HUES64 (cell line): ENCODE data around the gene BEND5. TPM values are rescaled to one million over a fixed set of nuclear protein-coding genes. Genes with fewer than 3 reads are reported as not detected.
A peak's percentile ranks its signal among the peaks of the same experiment; 100 is the strongest.

ENCODE experiments used
- H3K27ac ChIP-seq: 2 replicates; pipeline ENCODE4 v1.7.0; 2013; ENCODE audit warnings: low read depth, low read length, inconsistent platforms
- H3K27me3 ChIP-seq: 2 replicates; pipeline ENCODE4 v1.6.1; 2013; ENCODE audit warnings: mild to moderate bottlenecking, low read length; ENCODE audit not compliant: insufficient read depth
- H3K36me3 ChIP-seq: 2 replicates; pipeline ENCODE4 v1.6.1; 2013; ENCODE audit warnings: mild to moderate bottlenecking, low read length; ENCODE audit not compliant: insufficient read depth
- H3K4me1 ChIP-seq: 2 replicates; pipeline ENCODE4 v1.6.1; 2013; ENCODE audit warnings: mild to moderate bottlenecking, low read length, moderate library complexity; ENCODE audit not compliant: insufficient read depth
- H3K4me3 ChIP-seq: 2 replicates; pipeline ENCODE4 v1.5.1; 2013; ENCODE audit warnings: mild to moderate bottlenecking, low read length, moderate library complexity
- H3K9ac ChIP-seq: 2 replicates; pipeline ENCODE4 v1.6.1; 2013; ENCODE audit warnings: mild to moderate bottlenecking, low read depth, low read length
- H3K9me3 ChIP-seq: 2 replicates; pipeline ENCODE4 v1.6.1; 2013; ENCODE audit warnings: low read depth, low read length; ENCODE audit not compliant: insufficient read depth
- WGBS: fragments of 150-250, 120-280 bp; methylation state at CpG from one replicate; pipeline ENCODE4 v1.1.7; 2013; ENCODE audit warnings: missing lambda C conversion rate; 5-methylcytosine and 5-hydroxymethylcytosine counted together
- polyA plus RNA-seq, 2 experiments: library from polyadenylated mRNA; stranded (reverse); fragments of 50-300 nt; gene quantifications; one replicate each; pipeline ENCODE4 v1.2.3, GENCODE V29; 2013

The BEND5 gene
- 8.4 TPM for polyA plus RNA-seq (2013, experiment 1 of 2)
- 17.8 TPM for polyA plus RNA-seq (2013, experiment 2 of 2)

GRCh38 chr1:48776393-48777218 lies at the start of gene BEND5:
Gene BEND5 (minus strand): TSS chr1:48776891. CDS start chr1:48776831, 60 bp downstream.
- peak within 1 kb of the TSS; percentile 100 for H3K4me3 ChIP-seq
- H3K36me3 ChIP-seq, result peaks cover 12% of the 10 kb centered on the region; the same call in 1 of the 2 replicates
- under 1% methylated on average over 72 of the region's 73 CpGs for WGBS
- H3K4me1 ChIP-seq, result no peaks in the 10 kb centered on the region
- no peaks in the 10 kb centered on the region for H3K9me3 ChIP-seq
- H3K27ac ChIP-seq, result peak within 1 kb of the TSS; percentile 32; the same call in 1 of the 2 replicates
- H3K9ac ChIP-seq, result peak within 1 kb of the TSS; percentile 80
- H3K27me3 ChIP-seq, result no peaks in the 10 kb centered on the region

- Histone ChIP-seq H3K4me3 (no peak overlapping the region), H3K9me3 (no peaks in the 10 kb centered on the region), H3K4me1 (no peaks in the 10 kb centered on the region), H3K27ac (no peak overlapping the region), H3K36me3 (no peaks in the 10 kb centered on the region), H3K9ac (no peak overlapping the region), H3K27me3 (peaks cover 3% of the 10 kb centered on the region; the same call in 1 of the 2 replicates)
These were observed 46.5 kb upstream of the BEND5 start for GRCh38 chr1:48823168-48823567.

GRCh38 chr1:48820491-48820890 lies 43.8 kb upstream of the BEND5 start:
- WGBS, result 74% methylated on average over 2 of the region's 3 CpGs
- H3K9ac ChIP-seq, result no peak overlapping the region
- H3K4me3 ChIP-seq, result no peak overlapping the region
- H3K4me1 ChIP-seq, result no peaks in the 10 kb centered on the region
- H3K27ac ChIP-seq, result no peak overlapping the region
- H3K36me3 ChIP-seq, result no peaks in the 10 kb centered on the region
- H3K27me3 ChIP-seq, result peaks cover 3% of the 10 kb centered on the region; the same call in 1 of the 2 replicates
- no peaks in the 10 kb centered on the region for H3K9me3 ChIP-seq

GRCh38 chr1:48817505-48818114 lies 40.9 kb upstream of the BEND5 start:
- H3K4me1 ChIP-seq, result no peaks in the 10 kb centered on the region
- H3K9me3 ChIP-seq, result no peaks in the 10 kb centered on the region
- H3K4me3 ChIP-seq, result no peak overlapping the region
- 83% methylated on average over 4 of the region's 4 CpGs for WGBS
- no peaks in the 10 kb centered on the region for H3K36me3 ChIP-seq
- H3K9ac ChIP-seq, result no peak overlapping the region
- no peaks in the 10 kb centered on the region for H3K27me3 ChIP-seq
- no peak overlapping the region for H3K27ac ChIP-seq

- Histone ChIP-seq H3K9ac (no peak overlapping the region), H3K36me3 (no peaks in the 10 kb centered on the region), H3K9me3 (no peaks in the 10 kb centered on the region), H3K27ac (no peak overlapping the region), H3K4me3 (no peak overlapping the region), H3K4me1 (no peaks in the 10 kb centered on the region), H3K27me3 (no peaks in the 10 kb centered on the region)
- WGBS, result 87% methylated on average over 4 of the region's 4 CpGs
These were observed 34.0 kb upstream of the BEND5 start for GRCh38 chr1:48810740-48811139.

DNA sequence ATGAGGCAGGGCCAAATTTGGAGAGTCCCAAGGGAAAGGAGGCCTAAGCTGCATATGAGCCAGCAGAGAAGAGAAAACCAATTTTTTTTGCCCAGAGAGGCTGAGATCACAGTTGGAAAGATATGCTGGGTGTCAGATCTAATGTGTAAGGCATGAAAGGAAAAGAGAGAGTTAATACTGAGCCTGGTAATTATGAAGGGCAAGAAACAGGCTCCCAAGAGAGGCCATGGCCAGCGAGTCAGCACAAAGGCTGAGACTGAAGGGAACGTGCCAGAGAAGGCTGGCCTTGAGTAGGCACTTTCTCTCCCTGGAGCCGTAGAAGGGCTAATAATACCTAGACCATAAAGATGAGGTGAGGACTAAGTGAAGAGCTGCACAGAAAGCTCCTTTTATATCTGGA lies 31.8 kb upstream of the BEND5 start:
- Histone ChIP-seq H3K9me3 (no peaks in the 10 kb centered on the region), H3K4me1 (no peaks in the 10 kb centered on the region), H3K27me3 (no peaks in the 10 kb centered on the region), H3K9ac (no peak overlapping the region), H3K27ac (no peak overlapping the region), H3K36me3 (no peaks in the 10 kb centered on the region), H3K4me3 (no peak overlapping the region)
- WGBS, result 96% methylated on average over 3 of the region's 3 CpGs

DNA sequence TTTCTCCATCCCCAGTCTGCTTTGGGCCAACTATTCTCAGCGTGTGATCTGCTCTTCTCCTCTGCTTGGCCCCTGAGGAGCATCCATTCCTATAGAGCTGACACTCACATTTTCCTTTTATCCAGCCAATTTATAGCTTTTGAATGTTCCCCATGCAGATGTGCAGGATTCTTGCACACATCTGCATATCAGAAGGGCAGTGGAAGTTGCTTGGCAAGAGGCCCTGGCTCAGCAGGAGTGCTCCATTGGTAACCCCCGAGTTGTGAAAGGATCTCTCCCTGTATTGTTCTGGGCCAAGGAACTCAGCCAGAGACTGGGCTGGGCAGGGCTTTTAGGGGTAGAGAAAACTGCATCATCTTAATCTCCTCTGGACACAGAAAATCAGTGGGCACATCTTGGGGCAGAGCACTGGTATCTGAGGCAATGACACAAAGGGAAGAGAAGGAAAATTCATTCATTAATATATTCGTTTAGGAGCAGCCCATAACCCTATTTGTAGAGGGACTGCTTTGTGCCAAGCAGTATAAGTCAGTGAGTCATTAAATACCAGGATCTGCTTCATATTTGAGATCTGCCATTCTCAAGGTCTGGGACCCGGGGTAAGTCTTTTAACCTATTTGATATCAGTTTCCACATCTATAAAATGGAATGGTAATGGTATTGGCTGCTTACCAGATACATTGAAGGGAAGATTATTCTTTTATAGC lies 31.0 kb upstream of the BEND5 start:
- 67% methylated on average over 3 of the region's 4 CpGs for WGBS
- Histone ChIP-seq H3K27me3 (no peaks in the 10 kb centered on the region), H3K27ac (no peak overlapping the region), H3K4me1 (no peaks in the 10 kb centered on the region), H3K9ac (no peak overlapping the region), H3K9me3 (no peaks in the 10 kb centered on the region), H3K4me3 (no peak overlapping the region), H3K36me3 (no peaks in the 10 kb centered on the region)

DNA sequence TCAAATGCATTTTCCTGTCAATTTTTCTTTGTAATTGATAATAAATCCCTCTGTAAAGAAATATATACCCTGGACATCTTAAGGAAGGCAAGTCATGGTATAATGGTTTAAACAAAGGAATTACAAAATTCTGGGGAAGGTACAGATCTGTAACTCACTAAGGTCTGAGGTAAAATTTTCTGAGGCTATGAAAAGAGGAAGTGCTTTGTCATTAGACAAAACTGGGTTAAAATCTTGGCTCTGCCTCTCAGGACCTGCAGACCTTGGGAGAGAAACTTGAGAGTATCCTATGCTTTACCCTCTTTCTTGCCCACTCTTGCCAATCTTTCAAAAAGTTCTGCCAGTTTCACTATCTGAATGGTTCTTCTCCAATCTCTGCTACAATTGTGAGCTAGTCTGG lies 26.8 kb upstream of the BEND5 start:
- no peak overlapping the region for H3K4me3 ChIP-seq
- H3K27ac ChIP-seq, result no peak overlapping the region
- no peaks in the 10 kb centered on the region for H3K4me1 ChIP-seq
- no peaks in the 10 kb centered on the region for H3K9me3 ChIP-seq
- H3K36me3 ChIP-seq, result no peaks in the 10 kb centered on the region
- H3K27me3 ChIP-seq, result no peaks in the 10 kb centered on the region
- no peak overlapping the region for H3K9ac ChIP-seq

DNA sequence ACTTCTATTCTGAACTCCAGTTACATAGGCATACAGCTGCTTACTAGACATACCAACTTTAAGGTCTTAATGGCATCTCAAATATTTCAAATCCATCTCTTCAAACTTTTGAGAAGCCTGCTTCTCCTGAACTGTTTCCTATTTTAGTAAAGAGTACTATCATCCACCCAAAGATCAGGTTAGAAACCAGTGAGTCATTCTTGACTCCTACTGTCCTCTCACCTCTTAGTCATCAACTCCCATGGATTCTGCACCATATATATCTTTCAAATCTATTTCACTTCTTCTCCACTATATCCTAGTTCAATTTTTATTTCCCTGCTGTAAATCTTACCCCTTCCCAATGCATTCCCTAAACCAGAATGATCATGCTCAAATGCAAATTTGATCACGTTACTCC lies 18.1 kb upstream of the BEND5 start:
- H3K9ac ChIP-seq, result no peak overlapping the region
- no peaks in the 10 kb centered on the region for H3K4me1 ChIP-seq
- WGBS, result 0% methylated on average over 1 of the region's 1 CpG
- H3K4me3 ChIP-seq, result no peak overlapping the region
- no peak overlapping the region for H3K27ac ChIP-seq
- H3K27me3 ChIP-seq, result no peaks in the 10 kb centered on the region
- H3K9me3 ChIP-seq, result no peaks in the 10 kb centered on the region
- no peaks in the 10 kb centered on the region for H3K36me3 ChIP-seq

DNA sequence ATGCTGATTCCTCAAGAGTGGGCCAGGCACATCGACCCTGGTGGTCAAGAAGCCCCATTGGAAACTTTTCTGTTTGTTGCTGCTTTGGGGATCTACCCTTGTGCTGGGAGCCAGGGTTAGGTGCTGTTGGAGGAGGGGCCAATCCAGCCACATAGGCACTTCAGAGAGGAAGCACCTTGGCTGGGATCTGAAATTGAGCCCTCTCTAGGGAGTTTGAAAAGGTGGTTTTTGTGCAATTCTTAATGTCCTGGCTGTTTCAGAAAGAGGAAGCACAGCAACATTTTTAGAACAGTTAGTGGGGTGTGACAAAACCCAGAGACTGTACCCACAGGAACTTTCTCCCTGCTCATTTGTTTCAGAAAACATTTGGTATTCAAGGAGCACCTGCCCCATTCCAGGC lies 17.2 kb upstream of the BEND5 start:
- Histone ChIP-seq H3K27me3 (no peaks in the 10 kb centered on the region), H3K4me1 (no peaks in the 10 kb centered on the region), H3K9me3 (no peaks in the 10 kb centered on the region), H3K9ac (no peak overlapping the region), H3K27ac (no peak overlapping the region), H3K36me3 (no peaks in the 10 kb centered on the region), H3K4me3 (no peak overlapping the region)
- 85% methylated on average over 1 of the region's 1 CpG for WGBS

GRCh38 chr1:48792961-48793360 lies 16.3 kb upstream of the BEND5 start:
- H3K36me3 ChIP-seq, result no peaks in the 10 kb centered on the region
- no peaks in the 10 kb centered on the region for H3K9me3 ChIP-seq
- no peak overlapping the region for H3K27ac ChIP-seq
- whole genome bisulfite sequencing, result 78% methylated on average over 1 of the region's 1 CpG
- no peak overlapping the region for H3K4me3 ChIP-seq
- H3K27me3 ChIP-seq, result no peaks in the 10 kb centered on the region
- no peak overlapping the region for H3K9ac ChIP-seq
- no peaks in the 10 kb centered on the region for H3K4me1 ChIP-seq
